ENCODE results near the gene GNS.
"Not testable (repeated sequence)": the region's sequence is repeated elsewhere in the genome, so short reads cannot be mapped to it uniquely, and the experiment has no call there.

GRCh38 chr12:64690236-64690635 lies 69.0 kb downstream of the GNS start:
- not testable (repeated sequence) for TF ChIP-seq CTCF (conservative IDR thresholded peaks at IDR 0.05; ENCODE audit: low read depth, low read length); EZH2 (IDR thresholded peaks at IDR 0.05; ENCODE audit: low read length, unreplicated experiment); EZH2phosphoT487 (IDR thresholded peaks at IDR 0.05; ENCODE audit: borderline replicate concordance, low read length)

All from PC-3 (cell line).